Measurements from ENCODE around the gene BPIFB3. TPM values are rescaled to one million over a fixed set of nuclear protein-coding genes. Genes with fewer than 3 reads are reported as not detected.

BPIFB3 gene
- total and polyA plus RNA-seq, 2 of the 4 experiments (the other 2 are of a cell fraction): not detected

DNA sequence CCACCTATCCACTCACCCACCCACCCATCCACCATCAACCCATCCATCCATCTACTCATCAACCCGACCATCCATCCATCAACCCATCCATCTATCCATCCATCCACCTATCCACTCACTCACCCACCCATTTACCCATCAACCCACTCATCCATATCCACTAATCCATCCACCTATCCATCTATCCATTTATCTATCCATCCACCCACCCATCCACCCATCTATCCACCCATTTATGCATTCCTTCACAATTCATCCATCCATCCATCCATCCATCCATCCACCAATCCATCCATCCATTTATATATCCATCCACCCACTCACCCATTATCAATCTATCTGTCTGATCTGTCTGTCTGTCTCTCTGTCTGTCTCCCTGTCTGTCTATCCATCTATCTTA lies 39.9 kb downstream of the BPIFB3 start:
- Histone ChIP-seq H3K27ac (ENCODE audit: insufficient read depth, low read length) (no peak overlapping the region), H4K5ac (ENCODE audit: low read depth, low read length) (no peak overlapping the region), H2BK5ac (ENCODE audit: low read depth, low read length, poor library complexity, severe bottlenecking) (peak overlapping the region; percentile 39), H4K8ac (ENCODE audit: low read depth in 2 of 2, low read length in 2 of 2) (no peak overlapping the region), H3K4me1 (ENCODE audit: control insufficient read depth, insufficient read depth, low read length) (no peaks in the 10 kb centered on the region), H3K4me3 (ENCODE audit: insufficient read depth, low read depth, low read length) (no peak overlapping the region), H2BK120ac (ENCODE audit: low read depth, low read length) (no peak overlapping the region), H3K79me1 (ENCODE audit: low read depth in 1 of 2, low read length in 2 of 2) (no peaks in the 10 kb centered on the region), H2BK15ac (ENCODE audit: low read depth, low read length) (no peak overlapping the region), H3K9me1 (ENCODE audit: insufficient read depth, low read length) (no peaks in the 10 kb centered on the region), H2AK9ac (replicated peaks; ENCODE audit: low read depth, low read length, poor library complexity) (no peak overlapping the region), H3K23ac (ENCODE audit: low read depth, low read length) (no peak overlapping the region), H2AK5ac (ENCODE audit: low read depth, low read length) (no peak overlapping the region), H2BK20ac (ENCODE audit: low read depth, low read length) (no peak overlapping the region), H2AFZ (replicated peaks; ENCODE audit: low read length, poor library complexity) (no peak overlapping the region), H3K18ac (ENCODE audit: low read depth, low read length) (no peak overlapping the region), H4K20me1 (ENCODE audit: insufficient read depth, low read length) (no peaks in the 10 kb centered on the region), H4K91ac (ENCODE audit: insufficient read depth, low read depth, low read length) (no peak overlapping the region), H3K9me3 (ENCODE audit: control insufficient read depth, insufficient read depth, low read length) (no peaks in the 10 kb centered on the region), H3K9ac (ENCODE audit: low read depth, low read length) (no peak overlapping the region), H3K4me2 (ENCODE audit: low read depth, low read length) (no peak overlapping the region), H3K27me3 (ENCODE audit: control insufficient read depth, insufficient read depth, low read length) (no peaks in the 10 kb centered on the region; the same call in 1 of the 2 replicates), H3K4ac (ENCODE audit: low read depth, low read length) (no peak overlapping the region), H3K36me3 (ENCODE audit: control insufficient read depth, insufficient read depth, low read length) (no peaks in the 10 kb centered on the region), H3K56ac (ENCODE audit: extremely low read depth, insufficient read depth, low read length) (no peak overlapping the region), H3K14ac (replicated peaks; ENCODE audit: low read depth, low read length) (no peak overlapping the region)
- intact Hi-C loops (cut with micrococcal nuclease) (no loop called here), dilution Hi-C loops (cut with HindIII; ENCODE audit: low sequenced_read_pairs, unreplicated experiment) (no loop called here), in situ Hi-C loops (cut with MboI; ENCODE audit: low sequenced_read_pairs) (no loop called here)
- TF ChIP-seq RFX5 (IDR thresholded peaks at IDR 0.05; ENCODE audit: low read depth, low read length): no peak
- no peak for TF ChIP-seq POLR2A (IDR thresholded peaks at IDR 0.05; ENCODE audit: low read depth, low read length)
- no peak for TF ChIP-seq MAZ (IDR thresholded peaks at IDR 0.05; ENCODE audit: borderline replicate concordance, low read depth, low read length)
- no peak for TF ChIP-seq NFE2L2 (IDR thresholded peaks at IDR 0.05; ENCODE audit: low read depth, low read length)
- no peak for TF ChIP-seq RAD21 (IDR thresholded peaks at IDR 0.05; ENCODE audit: low read length)
- ChIA-PET CTCF (no interaction called here), POLR2A (ENCODE audit: unreplicated experiment) (no interaction called here)
- no TSS peak for BruUV-seq (replicated peaks)
- ATAC-seq (ENCODE audit: low read depth) (no peak), DNase-seq (no peak)
- WGBS, 2 experiments (ENCODE audit: extremely low coverage in 2 of 2, insufficient read length in 1 of 2): 0% methylated on average over 1 of the region's 1 CpG; no CpG with 5 or more reads in 1 of the 2 experiments

Data from IMR-90 (cell line).